Stimulated activated CD8-positive, alpha-beta memory T cell treated with anti-CD3 and anti-CD28 coated beads, Interleukin-15, amount 100 ng/mL, for 1 hour (primary cell): Measurements from ENCODE around the gene RGS1.
"Not testable (repeated sequence)": the region's sequence is repeated elsewhere in the genome, so short reads cannot be mapped to it uniquely, and the experiment has no call there.

Source experiments
- DNase-seq: peaks from one replicate; pipeline ENCODE4 v3.0.0-alpha.2; 2020; ENCODE audit warnings: low read depth

Gene RGS1, protein sequence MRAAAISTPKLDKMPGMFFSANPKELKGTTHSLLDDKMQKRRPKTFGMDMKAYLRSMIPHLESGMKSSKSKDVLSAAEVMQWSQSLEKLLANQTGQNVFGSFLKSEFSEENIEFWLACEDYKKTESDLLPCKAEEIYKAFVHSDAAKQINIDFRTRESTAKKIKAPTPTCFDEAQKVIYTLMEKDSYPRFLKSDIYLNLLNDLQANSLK

GRCh38 chr1:192575499-192576189 lies at the start of gene RGS1:
TSS of gene RGS1 (plus strand) at chr1:192575773. CDS start at chr1:192575793, 20 bp downstream.
- DNase-seq, result peak; percentile 24

GRCh38 chr1:192527111-192527795 lies 48.3 kb upstream of the RGS1 start:
- no peak for DNase-seq

DNA sequence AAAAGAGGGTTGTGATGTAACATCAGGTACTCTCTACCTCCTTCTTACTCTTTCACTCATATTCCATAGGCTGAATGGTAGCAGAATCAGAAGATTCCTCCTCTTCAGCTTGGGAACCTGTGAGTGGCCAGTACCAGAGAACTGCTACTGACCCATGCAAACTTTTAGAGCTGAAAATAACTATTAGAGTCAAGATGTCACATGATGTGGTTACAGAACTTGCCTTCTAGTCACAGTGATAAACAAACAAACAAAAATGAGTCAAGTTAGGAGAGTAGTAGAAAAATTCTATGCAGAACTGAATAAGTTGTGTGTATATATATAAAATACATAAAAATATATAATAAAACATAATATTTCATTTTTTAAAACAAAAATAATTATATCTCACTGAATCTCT lies 47.6 kb upstream of the RGS1 start:
- DNase-seq, result no peak

DNA sequence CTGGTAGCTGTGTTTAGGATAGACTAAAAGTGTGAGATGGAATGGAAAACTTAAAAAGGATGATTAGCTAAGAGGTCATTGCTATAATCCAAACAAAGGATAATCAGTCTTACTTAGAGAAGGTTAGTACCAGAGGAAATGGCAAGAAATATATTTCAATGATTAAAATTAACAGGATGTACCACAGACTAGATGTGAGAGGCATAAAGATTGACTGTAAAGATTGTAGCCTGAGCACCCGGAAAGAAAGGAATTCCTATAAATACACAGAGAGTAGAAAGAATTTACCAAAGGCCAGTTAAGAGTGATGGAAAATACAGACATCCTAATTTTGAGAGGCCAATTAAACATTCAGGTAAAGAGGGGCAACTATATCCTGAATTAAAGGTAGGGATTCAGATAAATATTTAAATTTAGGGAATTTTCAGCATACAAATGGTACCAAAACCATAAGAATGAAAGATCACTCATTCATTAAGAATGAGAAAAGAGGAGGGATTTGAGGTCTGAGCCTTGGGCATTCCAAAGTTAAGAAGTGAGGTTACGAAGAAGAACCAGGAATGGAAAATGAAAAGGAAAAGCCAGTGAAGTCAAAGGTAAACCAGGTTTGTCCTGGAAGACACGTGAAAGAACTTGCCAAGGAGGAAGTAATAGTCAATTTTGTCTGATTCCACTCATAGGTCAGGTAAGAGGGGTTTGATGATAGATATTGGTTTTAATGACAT lies 46.4 kb upstream of the RGS1 start:
- no peak for DNase-seq

GRCh38 chr1:192529811-192530210 lies 45.8 kb upstream of the RGS1 start:
- DNase-seq, result no peak

DNA sequence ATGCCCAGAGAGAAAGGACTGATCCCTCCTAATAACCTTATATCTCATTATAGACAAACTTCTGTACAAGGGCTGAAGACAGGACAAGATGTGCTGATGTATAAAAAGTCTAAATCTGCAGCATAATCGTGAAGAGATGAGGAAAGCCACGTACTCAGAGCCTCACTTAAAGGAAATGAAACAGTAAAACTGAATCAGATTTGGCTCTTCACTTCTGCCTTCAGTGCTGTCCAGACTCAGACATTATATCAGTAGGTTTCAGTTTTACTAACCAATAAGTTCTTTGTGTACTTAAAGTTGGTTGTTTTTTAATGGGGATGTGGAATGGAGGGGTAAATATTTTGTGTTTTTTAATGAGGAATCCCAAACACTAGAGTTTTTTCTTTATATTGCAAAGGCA lies 45.3 kb upstream of the RGS1 start:
- DNase-seq, result no peak

DNA sequence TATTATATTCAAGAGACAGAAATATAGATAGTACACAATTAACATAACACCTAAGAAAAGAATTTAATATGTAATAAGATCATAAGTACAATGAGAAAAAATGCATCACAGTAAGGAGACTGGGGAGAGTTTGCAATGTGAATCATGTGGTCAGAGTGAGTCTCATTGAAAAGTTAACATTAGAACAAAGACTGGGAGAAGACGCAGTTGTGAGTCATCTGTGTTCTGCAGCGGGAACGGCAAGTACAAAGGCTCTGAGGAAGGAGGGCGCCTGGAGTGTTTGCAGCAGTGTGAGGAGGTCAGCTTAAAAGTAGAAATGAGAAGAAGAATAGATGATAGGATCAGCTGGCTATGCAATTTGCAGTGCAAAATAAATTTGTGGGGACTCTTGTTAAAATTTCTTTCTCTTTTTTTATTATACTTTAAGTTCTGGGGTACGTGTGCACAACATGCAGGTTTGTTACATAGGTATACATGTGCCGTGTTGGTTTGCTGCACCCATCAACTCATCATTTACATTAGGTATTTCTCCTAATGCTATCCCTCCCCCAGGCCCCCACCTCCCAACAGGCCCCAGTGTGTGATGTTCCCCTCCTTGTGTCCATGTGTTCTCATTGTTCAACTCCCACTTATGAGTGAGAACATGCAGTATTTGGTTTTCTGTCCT lies 44.4 kb upstream of the RGS1 start:
- not testable (repeated sequence) for DNase-seq

GRCh38 chr1:192534666-192535065 lies 40.9 kb upstream of the RGS1 start:
- DNase-seq, result no peak

DNA sequence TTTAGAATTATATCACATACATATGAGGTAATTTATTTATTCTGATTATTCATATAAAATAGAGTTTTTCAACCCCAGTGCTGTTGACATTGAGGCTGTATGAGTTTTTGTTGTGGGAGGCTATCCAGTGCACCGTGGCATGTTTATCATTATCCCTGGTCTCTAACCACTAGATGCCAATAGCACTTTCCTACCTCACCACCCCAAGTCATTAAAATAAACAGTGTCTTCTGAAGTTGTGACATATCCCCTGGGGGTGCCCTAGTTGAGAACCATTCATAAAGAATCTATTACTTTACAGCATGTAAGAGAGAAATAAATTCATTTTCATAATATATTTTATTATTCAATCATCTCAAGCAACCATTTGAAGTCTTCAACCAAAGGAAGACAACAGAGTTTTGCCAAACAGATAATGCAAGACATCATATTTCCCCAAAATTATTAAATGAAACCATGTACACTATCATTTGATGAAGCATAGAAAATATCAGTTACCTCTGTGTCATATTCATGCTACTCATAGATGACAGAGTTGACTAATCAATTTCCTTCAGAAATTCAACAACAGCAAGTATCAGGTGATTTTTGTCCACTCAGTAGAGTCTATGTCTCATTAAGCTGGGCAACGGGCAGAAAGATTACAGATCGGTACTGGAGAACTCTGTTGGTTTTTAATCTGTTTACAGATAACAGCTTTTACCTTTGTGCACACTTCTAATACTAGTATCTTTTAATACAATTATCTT lies 39.5 kb upstream of the RGS1 start:
- DNase-seq, result no peak

GRCh38 chr1:192538407-192539296 lies 36.9 kb upstream of the RGS1 start:
- no peak for DNase-seq

- DNase-seq, result no peak
Measured at GRCh38 chr1:192539297-192540092, 36.1 kb upstream of the RGS1 start.

DNA sequence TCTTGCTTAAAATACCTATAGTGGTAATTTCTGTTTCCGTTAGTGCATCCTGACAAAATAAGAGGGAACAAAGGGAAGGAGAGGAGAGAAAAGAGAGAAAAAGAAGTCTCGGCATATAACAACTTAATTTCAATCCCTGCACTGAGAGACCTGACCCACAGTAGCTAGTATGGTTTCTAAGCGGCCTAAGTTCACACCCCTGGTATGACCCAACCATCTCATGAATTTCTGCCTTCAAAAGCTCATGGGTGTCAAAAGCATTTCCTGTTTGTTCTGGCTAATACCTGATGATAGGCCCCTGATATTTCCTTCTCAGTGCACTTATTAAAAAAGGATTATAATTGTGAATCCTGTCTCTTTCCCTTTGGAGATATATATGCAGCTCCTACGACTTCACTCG lies 32.1 kb upstream of the RGS1 start:
- no peak for DNase-seq

DNA sequence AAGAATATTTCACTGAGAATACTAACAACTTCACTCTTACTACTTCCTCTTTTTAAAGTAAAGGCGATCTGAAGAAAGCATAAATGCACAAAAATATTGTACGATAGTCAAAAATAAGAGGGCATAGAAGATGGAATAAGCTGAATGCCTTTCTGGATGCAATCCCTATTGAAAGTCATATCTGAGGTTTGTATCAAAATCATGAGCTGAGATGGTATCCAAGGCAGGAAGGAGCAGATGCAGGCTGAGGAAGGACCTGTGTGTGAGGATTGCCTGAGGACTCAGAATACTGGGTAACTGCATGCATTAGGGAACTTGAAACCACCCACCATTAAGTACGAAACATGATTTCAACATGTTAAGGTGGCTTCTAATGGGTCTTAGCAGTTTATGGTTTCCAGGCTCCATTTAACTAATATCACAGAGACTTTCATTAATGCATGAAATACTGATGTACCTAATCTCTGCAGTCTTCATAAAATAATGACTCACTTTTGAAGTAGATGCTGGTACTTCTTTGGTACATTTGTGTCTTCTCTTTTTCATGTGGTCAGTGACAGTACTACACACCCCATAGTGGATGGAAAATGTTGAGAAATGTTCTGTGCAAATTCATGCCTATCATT lies 29.6 kb upstream of the RGS1 start:
- no peak for DNase-seq

GRCh38 chr1:192546596-192547190 lies 28.9 kb upstream of the RGS1 start:
- DNase-seq, result no peak

- no peak for DNase-seq
Measured at GRCh38 chr1:192547501-192547900, 28.1 kb upstream of the RGS1 start.

DNA sequence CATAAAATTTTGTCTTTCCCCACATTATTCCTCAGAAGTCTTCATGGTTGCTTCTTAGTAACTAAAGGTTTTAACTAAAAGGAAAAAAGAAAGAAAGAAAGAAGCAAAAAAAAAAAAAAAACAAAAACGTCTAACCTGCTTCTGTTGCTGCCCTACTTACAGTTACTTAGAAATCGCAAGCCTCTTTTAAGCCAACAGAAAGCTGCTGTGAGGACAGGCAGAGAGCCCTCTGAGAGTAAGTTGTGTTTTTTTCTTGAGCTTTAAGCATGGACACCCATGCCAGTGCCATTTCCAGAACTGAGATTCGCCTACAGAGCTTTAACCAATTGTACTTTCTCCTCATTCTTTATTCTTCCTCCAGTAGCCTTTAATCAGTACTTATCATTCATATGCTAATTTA lies 25.6 kb upstream of the RGS1 start:
- no peak for DNase-seq

- no peak for DNase-seq
Measured at GRCh38 chr1:192550922-192551534, 24.5 kb upstream of the RGS1 start.

DNA sequence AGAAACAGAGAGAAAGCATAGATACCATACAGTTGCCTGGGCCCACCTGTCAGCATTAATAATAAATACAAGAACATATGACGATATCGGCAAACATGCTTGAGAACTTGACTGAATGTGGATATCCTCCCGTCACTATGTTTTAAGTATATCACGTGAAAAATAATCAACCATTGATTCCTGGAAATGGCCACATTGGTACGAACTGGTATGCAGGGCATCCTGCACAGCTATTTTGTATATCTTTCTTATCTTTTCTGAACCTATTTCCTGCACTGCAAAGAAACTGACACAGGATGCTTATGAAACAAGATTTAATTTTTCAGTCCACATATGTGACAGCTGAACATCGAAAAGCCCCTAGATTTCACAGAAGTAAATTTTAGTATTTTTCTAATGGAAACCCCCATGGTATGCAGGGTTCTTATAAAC lies 22.8 kb upstream of the RGS1 start:
- no peak for DNase-seq
